ENCODE measurements around the gene ABHD16B. TPM values are rescaled to one million over a fixed set of nuclear protein-coding genes. Genes with fewer than 3 reads are reported as not detected.

The ABHD16B gene
- total and polyA plus RNA-seq, 2 of the 13 experiments (the other 11 are each of a cell fraction or from before 2014, with no cell fraction given) = not detected

- TF ChIP-seq HNF1A (IDR thresholded peaks at IDR 0.05; ENCODE audit: low read depth) (peak; percentile 16; the same call in 1 of the 2 replicates), HNF1A (CRISPR knock-in tag; IDR thresholded peaks at IDR 0.05; ENCODE audit: borderline replicate concordance) (peak; percentile 43; the same call in 1 of the 2 replicates), ZNF136 (CRISPR knock-in tag; IDR thresholded peaks at IDR 0.05; ENCODE audit: low read depth) (0 out of 2 replicates have a peak, but pooled peaks have one; percentile 53), ZBTB46 (CRISPR knock-in tag; IDR thresholded peaks at IDR 0.05; ENCODE audit: borderline replicate concordance) (0 out of 2 replicates have a peak, but pooled peaks have one; percentile 13), ZNF543 (CRISPR knock-in tag; IDR thresholded peaks at IDR 0.05) (no peak), ATRX (CRISPR knock-in tag; IDR thresholded peaks at IDR 0.05; ENCODE audit: borderline replicate concordance) (no peak), NFE2 (CRISPR knock-in tag; IDR thresholded peaks at IDR 0.05) (no peak), ZBTB49 (CRISPR knock-in tag; IDR thresholded peaks at IDR 0.05; ENCODE audit: borderline replicate concordance) (no peak), ZNF12 (CRISPR knock-in tag; IDR thresholded peaks at IDR 0.05) (no peak), REST (IDR thresholded peaks at IDR 0.05; ENCODE audit: borderline replicate concordance in 1 of 2, low read depth in 1 of 2, low read length in 2 of 2) (0 out of 4 replicates have a peak, but pooled peaks of 1 of the 2 experiments have one; percentile 18), ZNF414 (CRISPR knock-in tag; IDR thresholded peaks at IDR 0.05) (peak; percentile 63; the same call in 1 of the 2 replicates), RNF2 (conservative IDR thresholded peaks at IDR 0.05; ENCODE audit: low read depth) (no peak), EHMT2 (IDR thresholded peaks at IDR 0.05; ENCODE audit: borderline replicate concordance, low read depth, low read length) (no peak), GATAD2A (CRISPR knock-in tag; IDR thresholded peaks at IDR 0.05) (peak; percentile 45; the same call in 1 of the 2 replicates)
Measured at GRCh38 chr20:63858393-63859165, 2.7 kb upstream of the ABHD16B start (continued).

Data from HepG2 (cell line).